ENCODE data around the gene DLG1.

Gene DLG1

DNA sequence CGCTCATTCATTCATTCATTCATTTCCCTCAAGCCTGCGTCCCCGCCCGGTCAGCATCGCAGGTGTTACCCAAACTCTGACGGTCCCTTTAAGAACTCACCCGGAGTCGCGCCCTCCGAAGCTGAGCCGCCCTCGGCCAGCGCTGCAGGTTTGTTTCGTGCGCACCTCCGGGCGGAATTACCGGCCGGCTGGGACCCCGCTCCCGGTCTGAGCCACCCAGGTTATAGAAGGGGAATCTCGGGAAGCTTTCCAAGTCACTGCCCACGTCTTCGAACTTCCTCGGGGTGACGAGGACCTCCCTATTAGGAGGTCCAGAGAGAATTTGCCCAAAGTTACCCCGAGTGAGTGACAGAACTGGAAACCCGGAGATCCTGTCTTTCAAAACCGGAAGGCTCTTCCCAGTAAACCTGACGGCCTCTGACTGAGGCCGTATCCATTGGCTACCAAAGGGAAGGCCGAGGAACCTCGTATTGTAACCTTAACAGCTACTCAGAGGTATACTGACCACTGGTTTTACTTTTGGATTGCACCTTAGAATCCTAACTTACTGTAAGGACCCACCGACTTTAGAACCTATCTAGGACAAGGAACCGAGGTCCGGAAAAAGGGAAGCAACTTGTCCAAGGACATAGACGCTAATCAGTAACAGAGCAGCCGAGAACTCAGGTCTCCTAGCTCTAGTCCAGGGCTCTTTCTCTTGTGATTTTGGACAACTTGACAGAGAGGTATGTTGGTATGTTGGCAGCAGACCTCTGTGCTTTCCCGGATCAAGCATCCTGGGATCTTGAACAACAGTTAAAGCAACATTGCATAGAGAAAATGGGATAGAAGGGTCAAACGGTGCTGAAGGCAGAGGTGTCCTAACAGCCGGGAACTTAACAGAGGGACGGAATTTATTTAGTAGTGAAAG lies 788 bp upstream of the DLG1 start:
- no peak for DNase-seq (ENCODE audit: low spot score)
- H3K4me3 ChIP-seq: peak overlapping the region; percentile 95
- no peak for TF ChIP-seq CTCF (IDR thresholded peaks at IDR 0.05)
- H3K27ac ChIP-seq: peak overlapping the region; percentile 86 to 92

- Histone ChIP-seq H3K4me3 (peak overlapping the region; percentile 95), H3K27ac (peak overlapping the region; percentile 86 to 92)
- peak; percentile 90 for DNase-seq (ENCODE audit: low spot score)
- no peak for TF ChIP-seq CTCF (IDR thresholded peaks at IDR 0.05)
These were observed 704 bp downstream of the DLG1 start for GRCh38 chr3:197297476-197298340.

DNA sequence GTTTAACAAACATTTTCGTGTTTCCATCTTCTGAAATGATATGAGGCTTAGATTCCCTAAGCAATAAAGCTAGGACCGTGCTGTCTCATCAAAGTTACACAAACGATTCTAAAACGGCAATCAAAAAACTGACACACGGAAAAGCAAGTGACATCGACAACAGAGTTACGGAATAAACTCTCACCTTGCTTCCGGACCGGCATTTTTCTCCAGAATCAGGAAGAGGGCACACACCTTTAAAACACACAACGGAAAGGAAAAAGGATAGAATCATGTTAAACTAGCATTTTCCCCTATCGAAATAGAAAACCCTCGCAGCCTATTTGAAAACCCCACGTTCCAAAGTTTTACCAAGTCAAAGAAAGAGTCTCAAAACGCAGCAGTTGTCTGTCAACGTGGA lies 1.4 kb downstream of the DLG1 start:
- no peak for DNase-seq (ENCODE audit: low spot score)
- Histone ChIP-seq H3K4me3 (peak overlapping the region; percentile 95), H3K27ac (peak overlapping the region; percentile 86 to 92)
- no peak for TF ChIP-seq CTCF (IDR thresholded peaks at IDR 0.05)

DNA sequence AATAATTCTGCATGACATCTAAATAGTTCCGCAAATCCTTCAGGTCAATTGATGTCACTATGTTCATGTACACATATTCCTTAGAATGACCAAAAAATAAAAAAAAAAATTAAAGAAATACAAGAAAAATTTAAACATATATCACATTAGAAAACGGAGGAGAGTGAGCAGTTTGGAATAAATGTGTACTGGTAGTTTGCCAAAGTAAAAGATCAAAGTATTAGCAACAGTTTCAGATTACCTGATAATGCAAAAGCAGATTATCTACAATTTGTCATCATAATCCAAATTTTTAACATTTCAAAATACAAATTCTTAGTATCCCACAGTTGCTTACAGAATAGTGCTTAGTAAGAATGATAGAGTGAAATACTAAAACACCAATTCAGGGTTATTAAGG lies 1.9 kb downstream of the DLG1 start:
- no peak for DNase-seq (ENCODE audit: low spot score)
- Histone ChIP-seq H3K4me3 (peak overlapping the region; percentile 95), H3K27ac (peak overlapping the region in 1 of 2 donors; percentile 92)
- TF ChIP-seq CTCF (IDR thresholded peaks at IDR 0.05): no peak

DNA sequence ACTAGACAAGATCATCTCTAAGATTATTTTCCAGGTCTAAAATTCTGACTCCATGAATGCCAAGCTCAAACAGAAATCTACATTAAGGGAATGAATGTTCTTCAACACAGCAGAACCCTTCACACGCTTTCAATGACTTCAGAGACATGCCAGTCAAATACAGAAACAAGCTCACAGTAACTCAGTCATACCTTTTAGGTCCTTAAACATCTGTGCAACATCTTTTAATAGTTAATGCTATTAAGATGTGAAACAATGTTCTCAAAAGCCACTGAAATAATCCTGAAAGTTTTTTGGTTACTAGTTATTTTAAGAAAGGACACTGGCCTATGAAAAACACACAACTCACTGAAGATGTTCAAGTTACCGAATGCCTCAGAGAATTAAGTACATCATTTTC lies 2.5 kb downstream of the DLG1 start:
- Histone ChIP-seq H3K27ac (no peak overlapping the region), H3K4me3 (no peak overlapping the region)
- no peak for DNase-seq (ENCODE audit: low spot score)
- no peak for TF ChIP-seq CTCF (IDR thresholded peaks at IDR 0.05)

DNA sequence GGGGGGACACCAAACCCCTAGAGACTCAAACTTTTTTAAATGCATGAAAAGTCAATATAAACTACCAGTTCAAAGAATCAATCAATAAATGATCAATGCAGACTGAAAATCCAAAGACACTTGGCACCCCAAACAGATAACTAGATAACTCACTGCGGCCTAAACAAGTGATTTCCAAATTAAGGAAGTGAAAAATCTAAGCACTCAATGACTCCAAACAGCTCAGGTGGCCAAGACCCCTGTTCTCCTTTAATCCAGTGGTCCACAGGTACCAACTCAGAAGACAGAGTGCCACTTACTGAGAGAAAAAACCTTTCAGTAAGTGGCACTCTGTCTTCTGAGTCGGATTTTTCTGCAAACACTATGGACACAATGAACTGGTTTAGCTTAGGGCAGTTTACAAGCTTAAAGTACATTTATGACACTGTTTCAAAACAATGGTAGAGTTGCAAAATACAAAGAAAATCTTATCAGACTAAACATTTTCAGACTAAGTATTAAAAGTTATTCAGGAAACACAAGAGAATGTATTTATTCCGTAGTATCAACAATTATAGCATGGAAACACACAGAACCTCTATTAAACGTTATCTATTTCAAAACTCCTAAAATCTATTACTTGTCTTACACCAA lies 4.7 kb downstream of the DLG1 start:
- no peak overlapping the region for H3K27ac ChIP-seq
- no peak for DNase-seq (ENCODE audit: low spot score)
- TF ChIP-seq CTCF (IDR thresholded peaks at IDR 0.05): no peak

More for the DNA sequence above, 4.7 kb downstream of the DLG1 start:
- H3K4me3 ChIP-seq: no peak overlapping the region
